Measurements from ENCODE around the gene CMBL. TPM values are rescaled to one million over a fixed set of nuclear protein-coding genes. Genes with fewer than 3 reads are reported as not detected.

CMBL gene
- total RNA-seq, 2 experiments from 2014 or later: 0.36 TPM; not detected in 1

DNA sequence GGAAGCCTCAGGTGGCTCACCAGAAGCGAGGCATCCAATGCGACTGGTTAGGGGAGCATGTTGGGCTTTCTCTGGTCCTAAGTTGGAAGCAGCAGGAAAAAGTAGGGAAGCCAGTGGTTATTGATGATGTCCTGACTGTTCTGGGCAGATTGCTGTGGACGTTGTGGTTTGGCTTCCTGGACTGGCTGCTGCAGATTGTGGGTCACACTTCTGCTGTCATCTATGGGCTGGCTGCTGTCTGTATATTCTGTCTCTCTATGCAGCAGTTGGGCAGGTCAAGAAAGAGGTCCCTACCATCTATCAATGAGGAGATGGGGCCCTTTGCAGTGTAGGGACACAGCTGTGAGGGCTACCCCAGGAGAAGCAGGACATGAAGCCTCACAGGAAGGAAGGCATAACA lies 32.3 kb upstream of the CMBL start:
- TF ChIP-seq, protein P1, sequence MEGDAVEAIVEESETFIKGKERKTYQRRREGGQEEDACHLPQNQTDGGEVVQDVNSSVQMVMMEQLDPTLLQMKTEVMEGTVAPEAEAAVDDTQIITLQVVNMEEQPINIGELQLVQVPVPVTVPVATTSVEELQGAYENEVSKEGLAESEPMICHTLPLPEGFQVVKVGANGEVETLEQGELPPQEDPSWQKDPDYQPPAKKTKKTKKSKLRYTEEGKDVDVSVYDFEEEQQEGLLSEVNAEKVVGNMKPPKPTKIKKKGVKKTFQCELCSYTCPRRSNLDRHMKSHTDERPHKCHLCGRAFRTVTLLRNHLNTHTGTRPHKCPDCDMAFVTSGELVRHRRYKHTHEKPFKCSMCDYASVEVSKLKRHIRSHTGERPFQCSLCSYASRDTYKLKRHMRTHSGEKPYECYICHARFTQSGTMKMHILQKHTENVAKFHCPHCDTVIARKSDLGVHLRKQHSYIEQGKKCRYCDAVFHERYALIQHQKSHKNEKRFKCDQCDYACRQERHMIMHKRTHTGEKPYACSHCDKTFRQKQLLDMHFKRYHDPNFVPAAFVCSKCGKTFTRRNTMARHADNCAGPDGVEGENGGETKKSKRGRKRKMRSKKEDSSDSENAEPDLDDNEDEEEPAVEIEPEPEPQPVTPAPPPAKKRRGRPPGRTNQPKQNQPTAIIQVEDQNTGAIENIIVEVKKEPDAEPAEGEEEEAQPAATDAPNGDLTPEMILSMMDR (IDR thresholded peaks at IDR 0.05): no peak
- H3K36me3 ChIP-seq (ENCODE audit: insufficient read depth, low read length): no peaks in the 10 kb centered on the region
- ChIA-PET CTCF (no interaction called here), POLR2A (no interaction called here)
- DNase-seq: no peak
- H3K4me1 ChIP-seq (ENCODE audit: insufficient read depth, low read length): no peaks in the 10 kb centered on the region
- no peaks in the 10 kb centered on the region for H3K9me3 ChIP-seq (ENCODE audit: control insufficient read depth in 1 of 2, insufficient read depth in 1 of 2, low read length in 2 of 2)
- no peak overlapping the region for H3K4me3 ChIP-seq (ENCODE audit: low read length)
- intact Hi-C loops (cut with DNase I, micrococcal nuclease): loop anchor here in 1 of 2 experiments (10.0 kb wide), 1 partner anchor 1875 kb away; no protein-coding TSS in a partner anchor
- no peak overlapping the region for H3K27ac ChIP-seq (ENCODE audit: low read depth in 1 of 2, low read length in 2 of 2)
- Mint-ChIP-seq H3K4me1 (ENCODE audit: low read depth) (no peaks in the 10 kb centered on the region), H3K4me3 (no peak overlapping the region), H3K36me3 (ENCODE audit: low read depth) (no peaks in the 10 kb centered on the region), H3K27ac (no peak overlapping the region), H3K9me3 (no peaks in the 10 kb centered on the region), H3K27me3 (peaks cover 12% of the 10 kb centered on the region)
- ATAC-seq (ENCODE audit: poor library complexity): no peak
- H3K27me3 ChIP-seq (ENCODE audit: control insufficient read depth in 1 of 2, insufficient read depth in 2 of 2, low read length in 2 of 2): peaks cover 1 to 3% of the 10 kb centered on the region in 2 experiments

DNA sequence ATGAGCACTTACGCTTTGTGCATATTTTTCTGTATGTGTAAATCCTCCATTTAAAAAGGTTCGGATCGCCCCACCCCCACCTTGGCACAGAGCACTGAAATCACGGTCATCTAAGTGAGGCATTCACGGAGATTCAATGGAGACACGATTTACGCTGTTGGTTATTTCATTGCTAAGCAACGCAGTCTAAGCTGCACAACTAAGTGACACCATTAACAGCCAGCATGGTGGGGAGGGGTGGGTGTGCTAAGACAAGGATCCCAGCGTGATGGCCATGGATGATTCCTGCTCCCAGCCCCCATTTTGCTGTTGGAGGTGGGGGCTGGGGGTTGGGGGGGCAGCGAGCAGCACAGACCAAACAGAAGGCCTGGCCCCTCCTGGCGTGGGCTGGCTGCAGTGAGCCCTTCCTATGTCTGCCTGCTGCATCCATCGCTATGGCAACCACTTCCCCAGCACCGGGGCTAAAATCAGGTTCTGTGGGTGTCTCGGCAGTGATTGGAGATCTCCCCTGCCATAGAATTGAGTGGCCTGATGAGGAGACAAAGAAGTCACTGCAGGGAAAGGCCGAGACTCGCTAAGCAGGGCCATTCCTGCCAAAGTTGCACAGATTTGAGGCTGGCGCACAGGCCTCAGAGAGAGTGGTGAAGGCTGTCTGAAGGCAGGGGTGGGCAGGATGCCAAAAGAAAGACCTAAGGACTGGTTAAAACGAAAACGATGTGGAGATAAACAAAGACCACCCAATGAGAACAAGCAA lies 31.5 kb upstream of the CMBL start:
- TF ChIP-seq, protein P1 (IDR thresholded peaks at IDR 0.05): no peak
- Histone ChIP-seq H3K27ac (ENCODE audit: low read depth in 1 of 2, low read length in 2 of 2) (no peak overlapping the region), H3K27me3 (ENCODE audit: control insufficient read depth in 1 of 2, insufficient read depth in 2 of 2, low read length in 2 of 2) (peaks cover 7 to 9% of the 10 kb centered on the region in 2 experiments), H3K36me3 (ENCODE audit: insufficient read depth, low read length) (no peaks in the 10 kb centered on the region), H3K4me1 (ENCODE audit: insufficient read depth, low read length) (no peaks in the 10 kb centered on the region), H3K4me3 (ENCODE audit: low read length) (no peak overlapping the region), H3K9me3 (ENCODE audit: control insufficient read depth in 1 of 2, insufficient read depth in 1 of 2, low read length in 2 of 2) (no peaks in the 10 kb centered on the region)
- Mint-ChIP-seq H3K27me3 (peaks cover 19% of the 10 kb centered on the region), H3K36me3 (ENCODE audit: low read depth) (no peaks in the 10 kb centered on the region), H3K4me3 (no peak overlapping the region), H3K9me3 (no peaks in the 10 kb centered on the region), H3K4me1 (ENCODE audit: low read depth) (no peaks in the 10 kb centered on the region), H3K27ac (no peak overlapping the region)
- ATAC-seq (ENCODE audit: poor library complexity) (no peak), DNase-seq (no peak)
- CTCF ChIA-PET: no interaction called here
- intact Hi-C loops (cut with DNase I, micrococcal nuclease): no loop called here
- POLR2A ChIA-PET: no interaction called here

DNA sequence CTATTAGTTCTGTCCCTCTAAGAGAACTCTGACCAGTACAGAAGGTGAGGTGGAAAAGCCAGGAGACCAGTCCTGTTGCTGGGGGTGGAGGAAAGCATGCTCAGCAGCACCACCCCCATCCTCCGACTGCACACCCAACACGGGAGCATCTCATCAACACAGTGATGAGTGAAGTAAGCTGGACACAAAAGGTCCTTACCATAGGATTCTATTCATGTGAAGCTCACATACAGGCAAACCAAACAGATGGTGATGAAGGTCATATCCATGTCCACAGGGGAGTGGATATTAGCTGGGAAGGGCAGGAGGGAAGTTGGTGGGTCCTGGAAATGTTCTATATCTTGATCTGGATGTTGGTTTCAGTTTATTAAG lies 31.0 kb upstream of the CMBL start:
- H3K9me3 ChIP-seq (ENCODE audit: control insufficient read depth in 1 of 2, insufficient read depth in 1 of 2, low read length in 2 of 2): no peaks in the 10 kb centered on the region
- Mint-ChIP-seq H3K4me1 (ENCODE audit: low read depth) (no peaks in the 10 kb centered on the region), H3K36me3 (ENCODE audit: low read depth) (no peaks in the 10 kb centered on the region), H3K4me3 (no peak overlapping the region), H3K9me3 (no peaks in the 10 kb centered on the region), H3K27me3 (peaks cover 21% of the 10 kb centered on the region), H3K27ac (no peak overlapping the region)
- no peak overlapping the region for H3K27ac ChIP-seq (ENCODE audit: low read depth in 1 of 2, low read length in 2 of 2)
- DNase-seq (no peak), ATAC-seq (ENCODE audit: poor library complexity) (no peak)
- CTCF ChIA-PET: no interaction called here
- no peak overlapping the region for H3K4me3 ChIP-seq (ENCODE audit: low read length)
- peaks cover 4% of the 10 kb centered on the region for H3K4me1 ChIP-seq (ENCODE audit: insufficient read depth, low read length)
- intact Hi-C loops (cut with DNase I, micrococcal nuclease): no loop called here
- TF ChIP-seq, protein P1 (IDR thresholded peaks at IDR 0.05): no peak
- peaks cover 13 to 14% of the 10 kb centered on the region in 2 experiments for H3K27me3 ChIP-seq (ENCODE audit: control insufficient read depth in 1 of 2, insufficient read depth in 2 of 2, low read length in 2 of 2)
- H3K36me3 ChIP-seq (ENCODE audit: insufficient read depth, low read length): no peaks in the 10 kb centered on the region
- POLR2A ChIA-PET: no interaction called here

Data from CD4-positive, alpha-beta T cell (primary cell).